GM18507 (cell line): ENCODE measurements around the gene DHX15.
A peak's percentile ranks its signal among the peaks of the same experiment; 100 is the strongest.
"Not testable (repeated sequence)": the region's sequence is repeated elsewhere in the genome, so short reads cannot be mapped to it uniquely, and the experiment has no call there.

Experiments used
- DNase-seq: peaks from one replicate; pipeline ENCODE4 v3.0.0; 2011; ENCODE audit warnings: low read depth; ENCODE audit not compliant: insufficient read length; ENCODE audit errors: extremely low spot score
- FAIRE-seq: peaks from 2 replicates; lab custom pipeline; 2011; peaks lifted over from hg19 to GRCh38; lab: Jason Lieb, UNC

The DHX15 gene

DNA sequence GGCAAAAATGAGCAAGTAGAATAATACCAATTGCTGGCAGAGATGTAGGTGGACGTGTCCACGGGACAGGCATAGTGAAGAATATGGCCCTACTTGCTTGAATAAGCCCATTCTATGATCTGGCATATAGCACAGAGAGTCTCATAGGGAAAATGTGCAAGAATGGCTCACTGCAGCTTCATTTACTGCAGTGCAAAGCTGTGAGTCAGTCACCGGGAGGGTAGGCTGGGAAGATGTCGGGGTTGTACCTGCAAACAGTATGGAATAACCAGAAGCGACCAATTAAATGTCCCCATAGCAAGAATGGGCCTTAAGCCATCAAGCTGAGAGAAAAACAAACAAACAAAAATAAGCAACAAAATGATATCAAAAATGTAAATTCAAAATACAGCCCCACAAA is 74.3 kb downstream of the DHX15 start:
- DNase-seq = no peak
- FAIRE-seq = no peak

DNA sequence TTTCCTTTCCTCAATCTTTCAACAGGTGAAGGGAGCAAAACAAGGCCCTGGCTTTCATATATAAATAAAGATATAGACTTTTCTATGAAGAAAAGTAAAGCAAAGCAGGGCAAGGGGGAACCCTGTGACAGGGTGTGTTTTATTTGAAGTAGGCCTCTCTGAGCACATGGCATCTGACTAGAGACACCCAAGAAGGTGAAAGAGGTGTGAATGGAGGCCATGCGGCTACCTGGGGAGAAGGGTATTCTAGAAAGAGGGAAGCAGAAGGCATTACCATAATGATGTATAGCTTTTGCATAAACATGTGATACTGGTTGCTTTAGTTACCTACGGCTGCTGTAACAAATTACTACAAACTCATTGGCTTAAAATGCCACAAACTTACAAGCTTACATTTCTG is 75.8 kb downstream of the DHX15 start:
- no peak for FAIRE-seq
- DNase-seq = no peak

- FAIRE-seq (no peak), DNase-seq (no peak)
Observed at GRCh38 chr4:24507439-24507838, 76.9 kb downstream of the DHX15 start.

GRCh38 chr4:24503090-24503489 is 81.3 kb downstream of the DHX15 start:
- not testable (repeated sequence) for DNase-seq, FAIRE-seq

DNA sequence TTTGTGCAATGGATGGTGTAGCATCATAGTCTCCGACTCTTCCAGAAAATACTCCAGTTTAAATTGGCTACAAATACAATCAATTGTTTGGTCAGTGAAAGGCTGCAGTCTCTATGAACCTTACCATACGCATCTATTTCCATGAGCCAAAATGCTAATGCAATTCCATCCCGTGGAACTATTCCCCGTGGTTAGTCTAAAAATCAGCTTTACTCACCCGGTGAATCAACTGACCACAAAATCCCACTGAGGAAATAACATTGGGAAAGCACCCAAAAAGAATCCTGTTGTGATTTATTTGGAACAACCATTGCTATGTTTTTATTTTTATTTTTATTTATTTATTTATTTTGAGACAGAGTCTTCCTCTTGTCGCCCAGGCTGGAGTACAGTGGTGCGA is 87.1 kb downstream of the DHX15 start:
- DNase-seq = no peak
- FAIRE-seq = no peak

DNA sequence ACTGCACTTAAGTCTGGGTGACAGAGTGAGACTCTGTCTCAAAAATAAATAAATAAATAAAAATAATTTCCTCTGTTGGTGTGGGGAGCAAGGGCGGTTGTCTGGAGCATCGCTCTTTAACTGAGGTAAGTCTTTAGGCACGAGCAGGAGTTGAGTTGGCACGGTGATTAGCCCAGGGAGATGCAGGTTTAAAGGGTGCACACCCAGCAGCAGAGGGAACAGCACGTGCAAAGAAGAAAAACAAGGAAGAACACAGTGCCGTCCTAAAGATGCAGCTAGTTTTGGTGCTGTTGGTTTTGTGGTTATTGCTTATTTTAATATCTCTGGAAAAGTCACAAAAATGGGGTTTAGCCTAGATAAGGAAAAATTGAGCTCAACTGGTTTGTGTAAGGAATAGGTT is 87.8 kb downstream of the DHX15 start:
- DNase-seq (no peak), FAIRE-seq (no peak)

GRCh38 chr4:24495388-24495787 is 89.0 kb downstream of the DHX15 start:
- DNase-seq = no peak
- no peak for FAIRE-seq

DNA sequence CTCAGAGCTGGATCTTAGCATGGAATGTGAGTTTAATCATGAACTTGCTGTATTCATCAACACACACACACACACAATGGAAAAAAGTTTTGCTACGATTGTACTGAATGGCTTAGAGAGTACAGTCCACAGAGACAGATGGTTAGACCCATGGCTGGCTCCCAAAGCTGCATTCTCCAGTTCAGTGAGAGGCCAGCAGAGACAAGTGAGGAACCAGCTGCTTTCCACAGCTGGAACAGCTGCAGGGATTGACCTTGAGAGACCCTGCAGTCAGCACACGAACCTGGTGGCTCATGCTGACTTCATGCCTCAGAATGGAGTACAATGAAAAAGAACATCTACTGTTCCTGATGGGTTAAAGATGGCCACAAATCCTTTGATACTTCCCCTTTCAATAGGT is 94.5 kb downstream of the DHX15 start:
- no peak for FAIRE-seq
- no peak for DNase-seq

DNA sequence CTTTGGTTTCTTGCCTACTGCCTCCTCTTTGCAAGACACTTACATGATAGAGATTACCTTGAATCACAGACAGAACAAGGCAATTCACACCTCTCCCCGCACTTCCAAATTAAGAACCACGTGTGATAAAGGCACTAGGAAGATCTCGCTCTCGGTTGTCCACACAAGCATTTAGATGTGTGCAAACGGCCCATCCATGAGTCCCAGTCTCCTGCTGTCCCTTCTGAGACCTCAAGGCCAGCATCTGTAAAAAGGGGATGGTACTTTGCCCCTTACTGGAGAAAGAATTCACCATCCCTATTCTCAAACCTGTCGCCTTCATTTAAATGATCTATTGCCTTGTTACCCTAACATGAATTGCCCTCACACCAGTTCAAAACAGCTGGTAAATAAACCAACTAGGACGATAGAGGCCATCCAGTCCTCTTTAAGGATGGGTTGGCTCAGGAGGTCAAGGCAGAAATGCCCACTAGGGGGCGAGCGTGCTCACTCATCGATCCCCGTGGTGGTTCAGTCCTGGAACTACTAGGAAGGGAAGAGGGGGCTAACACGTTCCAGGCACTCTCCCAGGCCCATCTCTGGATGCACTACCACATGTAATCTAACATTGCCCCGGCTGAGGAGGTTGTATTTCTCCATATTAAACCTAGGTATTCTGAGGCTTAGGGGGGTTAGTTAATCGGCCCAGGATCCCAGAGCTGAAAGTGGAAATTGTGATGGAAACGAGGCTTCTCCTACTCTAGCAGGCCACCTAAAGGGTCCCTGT is 95.8 kb downstream of the DHX15 start:
- FAIRE-seq (peak; percentile 82), DNase-seq (peak; percentile 49)

DNA sequence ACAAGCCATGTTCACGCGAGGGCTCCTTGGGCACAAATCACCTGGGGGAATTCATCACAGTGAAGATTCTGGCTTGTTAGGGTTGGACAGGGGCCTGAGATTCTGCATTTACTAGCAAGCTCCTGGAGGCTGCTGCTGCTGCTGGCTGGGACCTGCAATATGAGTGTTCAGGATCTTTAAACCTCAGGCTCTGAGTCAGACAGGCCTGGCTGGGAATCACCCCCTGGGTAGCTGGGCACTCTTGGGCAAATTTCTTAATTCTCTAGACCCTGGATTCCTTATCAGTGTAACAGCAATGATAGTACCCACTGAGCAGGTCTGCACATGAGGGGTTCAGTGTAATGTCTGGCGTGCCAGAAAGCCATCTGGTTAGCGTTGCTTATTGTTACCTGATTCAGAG is 101.5 kb downstream of the DHX15 start:
- DNase-seq = no peak
- FAIRE-seq = no peak

GRCh38 chr4:24477919-24478318 is 106.4 kb downstream of the DHX15 start:
- DNase-seq = no peak
- FAIRE-seq = no peak
